NCI-H1105 (cell line): Measurements from ENCODE around the gene RAG2.
A peak's percentile ranks its signal among the peaks of the same experiment; 100 is the strongest.

Source experiments
- DNase-seq: peaks from one replicate; lab custom pipeline; 2025; lab: John Stamatoyannopoulos, UW

Gene RAG2

GRCh38 chr11:36600180-36600579 is 2.1 kb upstream of the RAG2 start:
- no peak for DNase-seq

DNA sequence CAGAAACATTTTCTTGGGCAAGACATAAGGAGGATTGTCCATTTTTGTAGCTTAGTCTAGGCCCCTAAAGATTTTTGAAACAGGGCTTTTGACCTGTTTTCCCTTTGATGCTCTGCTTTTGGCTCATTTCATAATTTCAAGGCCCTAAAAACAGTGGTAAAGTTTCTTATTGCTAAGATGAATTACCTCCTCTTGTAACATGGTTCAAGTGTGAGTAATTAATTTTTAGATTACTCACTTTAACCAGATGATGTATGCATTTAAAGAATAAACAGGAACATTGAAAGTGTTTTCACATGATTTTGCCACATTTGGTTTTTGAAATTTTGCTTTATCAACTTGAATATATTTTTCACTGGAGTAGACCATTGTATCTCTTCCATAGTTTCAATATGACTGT is 1.2 kb downstream of the RAG2 start:
- DNase-seq: no peak

- DNase-seq: peak; percentile 83
Observed at GRCh38 chr11:36594316-36594989, 3.6 kb downstream of the RAG2 start, which contains the start of gene IFTAP. IFTAP (plus strand) TSS chr11:36594502; CDS start chr11:36610104, 15,602 bp downstream.

- no peak for DNase-seq
Observed at GRCh38 chr11:36591433-36591832, 6.6 kb downstream of the RAG2 start.

- DNase-seq: no peak
Observed at GRCh38 chr11:36590513-36590912, 7.5 kb downstream of the RAG2 start.

DNA sequence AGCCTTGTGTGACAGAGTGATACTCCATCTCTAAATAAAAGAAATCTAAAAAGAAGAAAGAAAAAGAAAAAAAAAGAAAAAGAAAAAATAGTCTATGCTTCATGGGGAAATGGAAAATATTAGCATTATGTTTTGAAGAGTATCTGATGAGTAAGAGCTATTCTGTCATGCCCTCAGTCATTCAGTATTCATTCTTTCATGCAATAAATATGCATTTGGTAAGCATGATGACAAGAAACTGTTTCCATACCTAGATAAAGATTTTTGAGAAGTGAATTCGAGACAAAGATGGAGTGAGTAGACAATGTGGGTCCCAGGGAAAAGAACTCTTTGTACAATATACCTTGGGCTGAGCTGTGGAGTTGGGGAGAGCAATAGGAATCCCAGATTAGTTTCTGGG is 9.9 kb downstream of the RAG2 start:
- no peak for DNase-seq

DNA sequence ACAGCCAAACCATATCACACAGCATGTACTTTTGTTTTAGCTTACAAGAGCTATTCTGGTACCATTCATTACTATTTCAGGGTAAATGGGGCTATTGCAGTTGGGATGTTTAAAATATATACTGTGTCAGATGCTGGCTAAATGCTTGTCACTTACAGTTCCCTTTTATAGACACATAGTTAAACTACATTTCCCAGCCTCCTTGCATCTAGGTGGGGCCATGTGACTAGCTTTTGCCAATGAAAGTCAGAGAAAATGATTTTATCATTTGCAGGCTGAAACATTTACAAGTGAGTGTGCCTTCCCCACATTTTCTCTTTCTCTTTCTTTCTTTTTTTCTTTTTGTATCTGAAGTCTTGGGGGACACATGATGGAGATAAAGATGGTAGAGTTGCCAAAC is 11.5 kb downstream of the RAG2 start:
- no peak for DNase-seq

DNA sequence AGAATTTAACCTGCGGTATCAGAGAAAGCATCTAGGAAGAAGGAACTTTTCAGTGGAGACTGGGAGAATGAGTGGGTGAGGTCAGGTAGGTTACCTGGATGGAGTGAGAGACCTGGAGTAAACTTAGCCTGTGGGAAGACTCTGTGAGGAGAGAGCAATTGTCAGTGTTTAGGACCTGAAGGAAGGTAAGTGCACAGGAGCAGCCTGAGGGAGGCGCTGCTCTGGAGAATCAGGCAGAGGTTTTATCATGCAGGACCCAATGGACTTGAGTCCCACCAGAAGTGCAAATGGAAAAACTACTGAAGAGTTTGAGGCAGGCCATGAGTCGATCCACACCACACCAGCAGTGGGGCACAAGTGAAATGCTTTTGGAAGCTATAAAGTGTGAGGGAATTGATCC is 14.4 kb downstream of the RAG2 start:
- no peak for DNase-seq

- DNase-seq: no peak
Observed at GRCh38 chr11:36581536-36581935, 16.5 kb downstream of the RAG2 start.

GRCh38 chr11:36578458-36578857 is 19.6 kb downstream of the RAG2 start:
- no peak for DNase-seq

GRCh38 chr11:36577859-36578258 is 20.2 kb downstream of the RAG2 start:
- no peak for DNase-seq

GRCh38 chr11:36577373-36577772 is 20.7 kb downstream of the RAG2 start:
- no peak for DNase-seq

GRCh38 chr11:36574486-36574885 is 23.6 kb downstream of the RAG2 start:
- DNase-seq: no peak

- no peak for DNase-seq
Observed at GRCh38 chr11:36569095-36569494, 28.9 kb downstream of the RAG2 start.

DNA sequence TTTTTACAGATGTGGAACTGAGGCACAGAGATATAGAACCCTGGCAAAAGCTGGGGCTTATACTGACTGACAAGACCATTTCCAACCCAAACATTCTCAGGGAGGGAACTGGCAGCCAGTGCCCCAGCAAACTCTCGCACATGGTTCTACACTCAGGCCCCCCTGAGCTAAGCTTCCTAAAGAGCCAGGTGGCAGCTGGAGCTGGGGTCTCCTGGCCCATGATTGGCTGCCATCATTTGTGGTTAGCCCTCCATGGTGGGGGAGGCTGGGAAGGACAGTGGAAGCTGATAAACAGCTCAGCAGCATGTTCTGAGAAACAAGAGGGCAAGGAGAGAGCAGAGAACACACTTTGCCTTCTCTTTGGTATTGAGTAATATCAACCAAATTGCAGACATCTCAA is 30.3 kb downstream of the RAG2 start, which contains the start of gene RAG1:
TSS of gene RAG1 (plus strand) at position 314 of the 400 bp plus-strand sequence. CDS start 5,298 bp downstream, outside the sequence.
- no peak for DNase-seq

DNA sequence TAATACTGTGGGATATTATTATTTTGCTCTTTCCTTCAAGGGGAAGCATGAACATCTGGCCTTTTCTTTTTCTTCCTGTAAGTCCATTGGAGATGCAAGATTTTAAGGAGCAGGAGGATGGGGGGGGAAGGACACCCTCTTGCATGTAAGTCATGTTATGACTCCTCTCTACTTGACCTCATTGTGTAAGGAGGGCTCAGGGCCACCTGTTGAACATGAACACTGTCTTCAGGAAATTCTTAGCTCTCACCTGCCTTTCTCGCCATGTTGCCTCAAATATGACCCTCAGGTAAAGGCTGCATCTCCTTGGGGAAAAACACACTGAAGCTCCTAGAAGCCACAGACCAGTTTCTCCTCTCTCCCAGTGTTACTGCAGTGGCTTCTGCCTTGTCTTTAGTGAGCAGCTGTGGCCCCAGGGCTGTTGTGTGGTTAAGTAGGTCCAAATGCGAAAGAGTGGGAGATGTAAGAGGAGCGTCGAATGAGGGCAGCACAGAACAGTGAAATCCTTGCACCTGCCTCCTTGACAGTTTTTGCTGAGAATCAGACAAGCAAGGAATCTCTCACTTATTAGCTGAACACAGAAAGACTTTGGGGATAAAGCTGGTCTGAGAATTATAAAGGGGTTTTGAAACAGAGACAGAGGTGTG is 31.5 kb downstream of the RAG2 start:
- DNase-seq: no peak

- DNase-seq: no peak
Observed at GRCh38 chr11:36565031-36565610, 32.9 kb downstream of the RAG2 start.

GRCh38 chr11:36564376-36565030 is 33.5 kb downstream of the RAG2 start:
- peak; percentile 48 for DNase-seq

GRCh38 chr11:36558571-36559413 is 39.2 kb downstream of the RAG2 start:
- DNase-seq: no peak

- DNase-seq: no peak
Observed at GRCh38 chr11:36557991-36558390, 40.0 kb downstream of the RAG2 start.

- peak; percentile 5 for DNase-seq
Observed at GRCh38 chr11:36557390-36557789, 40.6 kb downstream of the RAG2 start.
